Adrenal gland (tissue), 12 donors: ENCODE data around the gene SLC19A2. TPM values are rescaled to one million over a fixed set of nuclear protein-coding genes. Genes with fewer than 3 reads are reported as not detected.

Source experiments
- DNase-seq, 7 donors: peaks; one replicate each; pipeline ENCODE4 v3.0.0-alpha.2; 2019 to 2020
- H3K27ac ChIP-seq, 5 donors: fragments of 200-600 bp; sonication (generic) in 4 of 5; 1 replicate in 3 of 5; 2 replicates in 2 of 5; pipeline versions ENCODE4 v1.5.1 to v1.8.0; 2016 to 2020; ENCODE audit warnings: mild to moderate bottlenecking in 1 of 5
- H3K27me3 ChIP-seq: fragments of 200-600 bp; 2 replicates; pipeline ENCODE4 v1.8.0; 2021
- H3K36me3 ChIP-seq, 2 donors: fragments of 200-600 bp; replicated peaks in 1 of 2; 1 replicate in 1 of 2; 2 replicates in 1 of 2; pipeline versions ENCODE4 v1.5.1 to v1.8.0; 2018 to 2022
- H3K4me1 ChIP-seq, 2 donors: fragments of 200-600 bp; replicated peaks in 1 of 2; 1 replicate in 1 of 2; 2 replicates in 1 of 2; pipeline versions ENCODE4 v1.5.1 to v1.8.0; 2018 to 2021
- H3K4me3 ChIP-seq, 4 donors: fragments of 200-600 bp; sonication (generic) in 3 of 4; one replicate each; pipeline ENCODE4 v1.5.1; 2016 to 2018
- H3K9me3 ChIP-seq, 3 donors: fragments of 200-600 bp; sonication (generic) in 1 of 3; replicated peaks in 1 of 3; 1 replicate in 2 of 3; 2 replicates in 1 of 3; pipeline versions ENCODE4 v1.5.1 to v1.8.0; 2016 to 2021
- POLR2A ChIP-seq, 2 donors: fragments of 450-650 bp; IDR thresholded peaks; one replicate each; pipeline ENCODE4 v1.6.1; 2017; ENCODE audit warnings: antibody characterized with exemption in 2 of 2, mild to moderate bottlenecking in 2 of 2, moderate library complexity in 1 of 2
- WGBS, 4 donors: extraction: QIAGEN DNeasy Blood & Tissue Kit in 2 of 4; methylation state at CpG; one replicate each; pipeline versions ENCODE4 v1.1.5 to v1.1.7; 2013 to 2017; 5-methylcytosine and 5-hydroxymethylcytosine counted together
- intact Hi-C, 2 donors: fragments of 100-400 bp; cut with DNase I; formaldehyde crosslinking; loops; one replicate each; pipeline versions ENCODE4 v1.14.1 to v1.15.0; 2022 to 2023
- polyA plus RNA-seq, 3 donors: library from polyadenylated mRNA; stranded (reverse); fragments of 200-250 nt in 2 of 3; fragments of 350-450 nt in 1 of 3; fragmentation: Illumina TruSeq in 1 of 3; extraction: RNeasy Lipid Tissue Mini Kit (QIAGEN cat#74804) in 1 of 3; gene quantifications; one replicate each; pipeline ENCODE4 v1.2.3, GENCODE V29; 2013 to 2014
- total RNA-seq, 9 donors: library from RNA; depleted of rRNA in 4 of 9; stranded (reverse); fragments of >200 nt in 4 of 9; fragments of 120-200 nt in 1 of 9; fragmentation: NEBNext Ultra II Directional in 1 of 9; extraction: Animal tissue kit (Norgen Biotek cat#: 25700) in 1 of 9; gene quantifications; one replicate each; pipeline versions ENCODE4 v1.1.0 to v1.2.4, GENCODE V29; 2013 to 2023
- TF ChIP-seq, protein P1 (sequence below), 6 experiments: fragments of 450-650 bp in 4 of 6; fragments of 200-600 bp in 2 of 6; sonication (generic) in 1 of 6; IDR thresholded peaks; 1 replicate in 5 of 6; 2 replicates in 1 of 6; pipeline versions ENCODE4 v1.5.1 to v1.8.0; 2016 to 2021; ENCODE audit warnings: antibody characterized with exemption in 6 of 6, mild to moderate bottlenecking in 2 of 6, moderate library complexity in 1 of 6
- donor health status: healthy with polysubstance abuse.
- donor health status: Bipolar disorder and iron deficiency.
- donor health status: DM: yes; HTN: yes; CAD: no.
- donor health status: DM: no; HTN: no; CAD: no.
- donor health status: DM: no; HTN: no; CAD: no.
- donor health status: DM: yes; HTN: yes; CAD: no.

Gene SLC19A2
- total and polyA plus RNA-seq, 12 donors, result 6.7 to 29.2 (median 12.7) TPM

DNA sequence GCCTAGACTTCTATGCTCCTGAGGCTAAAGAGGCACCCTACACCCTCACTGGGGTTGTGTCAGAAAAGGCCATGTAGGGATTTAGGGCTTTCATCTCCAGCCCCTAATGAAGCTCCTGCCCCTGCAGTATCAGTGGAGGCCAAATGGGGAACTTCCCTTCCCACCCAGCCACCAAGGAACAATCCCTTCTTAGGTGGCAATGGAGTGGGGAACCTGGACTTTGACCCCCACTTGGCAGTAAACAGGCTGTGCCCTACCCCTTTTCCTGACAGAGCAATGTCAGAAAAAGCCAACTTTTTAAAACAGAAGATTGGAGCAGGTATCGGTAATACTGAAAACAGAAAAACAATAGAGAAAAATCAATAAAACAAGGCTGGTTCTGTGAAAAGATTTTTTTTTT, 35.5 kb upstream of the SLC19A2 start:
- TF ChIP-seq, protein P1, sequence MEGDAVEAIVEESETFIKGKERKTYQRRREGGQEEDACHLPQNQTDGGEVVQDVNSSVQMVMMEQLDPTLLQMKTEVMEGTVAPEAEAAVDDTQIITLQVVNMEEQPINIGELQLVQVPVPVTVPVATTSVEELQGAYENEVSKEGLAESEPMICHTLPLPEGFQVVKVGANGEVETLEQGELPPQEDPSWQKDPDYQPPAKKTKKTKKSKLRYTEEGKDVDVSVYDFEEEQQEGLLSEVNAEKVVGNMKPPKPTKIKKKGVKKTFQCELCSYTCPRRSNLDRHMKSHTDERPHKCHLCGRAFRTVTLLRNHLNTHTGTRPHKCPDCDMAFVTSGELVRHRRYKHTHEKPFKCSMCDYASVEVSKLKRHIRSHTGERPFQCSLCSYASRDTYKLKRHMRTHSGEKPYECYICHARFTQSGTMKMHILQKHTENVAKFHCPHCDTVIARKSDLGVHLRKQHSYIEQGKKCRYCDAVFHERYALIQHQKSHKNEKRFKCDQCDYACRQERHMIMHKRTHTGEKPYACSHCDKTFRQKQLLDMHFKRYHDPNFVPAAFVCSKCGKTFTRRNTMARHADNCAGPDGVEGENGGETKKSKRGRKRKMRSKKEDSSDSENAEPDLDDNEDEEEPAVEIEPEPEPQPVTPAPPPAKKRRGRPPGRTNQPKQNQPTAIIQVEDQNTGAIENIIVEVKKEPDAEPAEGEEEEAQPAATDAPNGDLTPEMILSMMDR (IDR thresholded peaks at IDR 0.05), result no peak
- no peak for TF ChIP-seq POLR2A (IDR thresholded peaks at IDR 0.05)
- WGBS, 4 donors, result 88 to 100% (median 100%) methylated on average over 1 of the region's 1 CpG
- Histone ChIP-seq H3K27me3 (no peaks in the 10 kb centered on the region), H3K36me3 (no peaks in the 10 kb centered on the region), H3K27ac (no peak overlapping the region), H3K4me3 (no peak overlapping the region), H3K9me3 (no peaks in the 10 kb centered on the region), H3K4me1 (no peaks in the 10 kb centered on the region)
- DNase-seq, result no peak
- intact Hi-C loops, result no loop called here

- H3K27ac ChIP-seq, result no peak overlapping the region
- intact Hi-C loops, result no loop called here
- H3K4me1 ChIP-seq, result no peaks in the 10 kb centered on the region
- no peaks in the 10 kb centered on the region for H3K27me3 ChIP-seq
- H3K36me3 ChIP-seq, result no peaks in the 10 kb centered on the region
- no peak for DNase-seq
- TF ChIP-seq, protein P1 (IDR thresholded peaks at IDR 0.05), result no peak
- no peak for TF ChIP-seq POLR2A (IDR thresholded peaks at IDR 0.05)
- 84 to 92% (median 88%) methylated on average over 2 of the region's 2 CpGs for WGBS, 4 donors
- no peak overlapping the region for H3K4me3 ChIP-seq
- no peaks in the 10 kb centered on the region for H3K9me3 ChIP-seq
Observed at GRCh38 chr1:169517558-169518186, 31.9 kb upstream of the SLC19A2 start.

GRCh38 chr1:169515641-169516040, 29.9 kb upstream of the SLC19A2 start:
- TF ChIP-seq, protein P1 (IDR thresholded peaks at IDR 0.05), result no peak
- intact Hi-C loops, result no loop called here

DNA sequence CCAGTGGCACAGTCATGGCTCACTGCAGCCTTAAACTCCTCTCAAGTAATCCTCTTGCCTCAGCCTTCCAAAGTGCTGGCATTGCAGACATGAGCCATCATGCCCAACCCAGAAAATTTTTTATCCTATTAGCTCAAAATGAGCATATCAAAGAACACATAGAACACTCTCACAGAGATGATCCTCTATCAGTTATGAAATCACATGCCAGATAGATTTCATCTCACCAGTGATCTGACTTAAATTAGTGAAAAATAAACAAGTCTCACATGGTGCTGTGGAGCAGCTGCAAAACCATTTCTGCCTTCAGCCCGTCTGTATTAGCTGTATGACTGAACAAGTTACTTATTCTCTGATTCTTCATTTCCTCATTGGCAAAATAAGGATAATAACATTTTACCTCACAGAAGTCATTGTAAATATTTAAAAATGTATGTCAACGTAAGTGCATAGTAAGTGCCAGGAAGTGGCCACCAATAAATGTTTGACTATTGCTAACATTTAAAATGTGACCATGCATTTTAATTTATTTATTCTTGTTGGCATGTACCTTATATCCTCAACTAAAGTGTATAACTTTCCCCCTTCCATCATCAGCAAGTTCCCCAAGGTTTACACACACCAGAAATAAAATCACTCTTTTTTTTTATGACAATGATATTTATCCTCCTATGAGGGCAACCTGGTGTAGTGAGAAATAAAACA, 29.0 kb upstream of the SLC19A2 start:
- WGBS, 4 donors, result 71 to 83% (median 76%) methylated on average over 2 of the region's 2 CpGs
- no peaks in the 10 kb centered on the region for H3K27me3 ChIP-seq
- H3K4me3 ChIP-seq, result no peak overlapping the region
- no peaks in the 10 kb centered on the region for H3K36me3 ChIP-seq
- no peaks in the 10 kb centered on the region for H3K9me3 ChIP-seq
- no peak overlapping the region for H3K27ac ChIP-seq
- no peak for DNase-seq
- no peak for TF ChIP-seq POLR2A (IDR thresholded peaks at IDR 0.05)
- TF ChIP-seq, protein P1 (IDR thresholded peaks at IDR 0.05), result no peak
- intact Hi-C loops, result no loop called here
- peaks cover 0 to 12% of the 10 kb centered on the region in 2 donors for H3K4me1 ChIP-seq

More at GRCh38 chr1:169515641-169516040, 29.9 kb upstream of the SLC19A2 start:
- Histone ChIP-seq H3K27ac (no peak overlapping the region), H3K36me3 (no peaks in the 10 kb centered on the region), H3K9me3 (no peaks in the 10 kb centered on the region), H3K4me3 (no peak overlapping the region), H3K4me1 (peaks cover 0 to 12% of the 10 kb centered on the region in 2 donors), H3K27me3 (no peaks in the 10 kb centered on the region)
- no peak for DNase-seq
